HG03025 (cell line): ENCODE results near the gene TBC1D16.
"Not testable (repeated sequence)": the region's sequence is repeated elsewhere in the genome, so short reads cannot be mapped to it uniquely, and the experiment has no call there.

Source experiments
- ATAC-seq: cut with Tn5 transposase; IDR thresholded peaks from one replicate; pipeline ENCODE4 v1.9.1; 2021; ENCODE audit warnings: mild to moderate bottlenecking, moderate library complexity; ENCODE audit not compliant: unreplicated experiment, low FRiP score

TBC1D16 gene

DNA sequence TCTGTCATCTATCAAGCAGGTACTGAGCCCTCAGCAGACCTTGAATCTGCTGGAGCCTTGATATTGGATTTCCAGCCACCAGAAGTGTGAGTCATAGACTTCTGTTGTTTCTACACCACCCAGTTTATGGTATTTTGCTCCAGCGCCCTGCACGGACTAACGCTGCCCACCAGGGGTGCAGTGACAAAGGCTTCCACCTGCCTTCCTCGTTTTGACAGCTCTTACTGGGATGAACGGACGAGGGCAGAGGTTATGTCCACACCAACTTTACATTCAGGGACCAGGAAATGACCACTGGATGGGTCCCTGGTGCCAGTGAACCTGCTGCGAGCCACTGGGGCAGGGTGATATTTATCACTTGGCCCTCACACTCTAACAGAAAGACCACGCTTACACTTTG, 129.8 kb downstream of the TBC1D16 start:
- no peak for ATAC-seq

DNA sequence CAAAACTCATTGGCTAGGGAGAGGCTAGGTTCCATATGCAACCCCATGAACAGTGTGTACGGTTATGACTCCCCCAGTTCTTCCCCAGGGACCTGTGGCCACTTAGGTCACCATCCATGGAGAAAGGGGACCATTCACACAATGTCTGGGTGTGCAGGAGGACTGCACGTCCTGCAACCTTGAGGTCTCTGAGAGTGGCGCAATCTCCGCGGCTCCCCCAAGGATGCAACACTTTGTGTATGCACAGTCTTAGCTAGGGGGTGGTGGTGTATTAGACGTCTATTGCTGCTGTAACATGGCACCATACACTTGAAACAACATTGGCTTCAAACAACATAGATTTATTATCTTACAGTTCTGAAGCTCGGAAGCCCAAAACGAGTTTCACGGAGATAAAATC, 130.8 kb downstream of the TBC1D16 start:
- no peak for ATAC-seq

DNA sequence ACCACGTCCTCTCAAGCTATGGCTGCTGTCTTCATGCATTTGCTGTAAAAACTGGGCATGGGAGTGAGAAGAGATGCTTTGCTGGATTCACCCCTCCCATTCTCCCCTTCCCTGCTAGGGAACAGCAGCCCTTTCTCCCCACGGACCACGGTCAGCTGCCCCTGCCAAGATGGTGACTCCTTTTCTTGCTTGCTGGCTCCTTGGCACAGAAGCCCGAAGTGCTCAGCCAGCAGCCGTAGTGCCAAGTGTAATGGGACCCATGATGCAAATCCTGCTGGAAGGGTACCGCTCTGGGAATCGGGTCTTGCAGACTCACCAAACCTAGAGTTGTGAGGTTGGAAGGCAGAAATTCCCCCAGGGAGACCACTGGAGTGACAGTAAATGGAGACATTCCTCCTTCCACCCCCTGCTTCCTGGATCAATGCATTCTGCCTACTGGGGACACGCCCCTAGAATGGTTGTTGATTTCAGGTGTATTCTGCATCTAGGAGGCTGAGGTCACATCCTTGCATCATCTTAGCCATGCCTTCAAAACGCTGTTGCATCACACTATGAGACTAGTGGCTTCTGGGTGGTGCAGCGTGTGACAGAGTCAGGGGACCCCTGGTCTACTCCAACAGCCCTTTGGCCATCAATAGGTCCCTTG, 133.4 kb downstream of the TBC1D16 start:
- no peak for ATAC-seq

DNA sequence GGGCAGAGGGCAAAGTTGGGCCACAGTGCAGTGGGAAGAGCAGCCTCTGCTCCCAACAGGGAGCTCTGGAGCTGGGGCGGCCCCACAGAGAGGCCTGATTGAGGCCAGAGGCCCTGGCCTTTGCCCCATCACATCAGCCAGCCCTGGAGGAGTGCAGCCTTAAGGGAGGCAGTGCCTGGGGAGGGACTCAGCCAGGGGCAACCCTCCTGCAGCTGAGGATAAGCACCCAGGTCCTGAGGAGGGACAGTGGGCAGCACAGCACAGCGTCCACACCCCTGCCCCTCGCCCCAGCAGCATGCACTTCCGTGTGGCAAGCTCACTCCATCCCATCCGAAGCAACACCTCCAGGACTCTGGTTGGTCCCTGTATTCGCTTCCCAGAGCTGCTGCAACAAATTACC, 134.5 kb downstream of the TBC1D16 start:
- no peak for ATAC-seq

DNA sequence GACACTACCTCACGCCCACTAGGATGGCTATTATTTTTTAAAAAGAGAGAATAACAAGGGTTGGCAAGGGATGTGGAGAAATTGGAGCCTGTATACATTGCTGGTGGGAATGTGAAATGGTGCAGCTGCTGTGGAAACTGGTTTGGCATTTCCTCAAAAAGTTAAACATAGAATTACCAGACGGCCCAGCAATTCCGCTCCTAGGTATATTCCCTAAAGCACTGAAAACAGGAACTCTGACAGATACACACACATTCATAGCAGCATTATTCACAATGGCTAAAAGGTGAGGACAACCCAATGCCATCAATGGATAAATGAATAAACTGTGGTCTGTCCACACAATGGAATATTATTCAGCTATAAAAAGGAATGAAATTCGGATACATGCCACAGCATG, 136.1 kb downstream of the TBC1D16 start:
- no peak for ATAC-seq

DNA sequence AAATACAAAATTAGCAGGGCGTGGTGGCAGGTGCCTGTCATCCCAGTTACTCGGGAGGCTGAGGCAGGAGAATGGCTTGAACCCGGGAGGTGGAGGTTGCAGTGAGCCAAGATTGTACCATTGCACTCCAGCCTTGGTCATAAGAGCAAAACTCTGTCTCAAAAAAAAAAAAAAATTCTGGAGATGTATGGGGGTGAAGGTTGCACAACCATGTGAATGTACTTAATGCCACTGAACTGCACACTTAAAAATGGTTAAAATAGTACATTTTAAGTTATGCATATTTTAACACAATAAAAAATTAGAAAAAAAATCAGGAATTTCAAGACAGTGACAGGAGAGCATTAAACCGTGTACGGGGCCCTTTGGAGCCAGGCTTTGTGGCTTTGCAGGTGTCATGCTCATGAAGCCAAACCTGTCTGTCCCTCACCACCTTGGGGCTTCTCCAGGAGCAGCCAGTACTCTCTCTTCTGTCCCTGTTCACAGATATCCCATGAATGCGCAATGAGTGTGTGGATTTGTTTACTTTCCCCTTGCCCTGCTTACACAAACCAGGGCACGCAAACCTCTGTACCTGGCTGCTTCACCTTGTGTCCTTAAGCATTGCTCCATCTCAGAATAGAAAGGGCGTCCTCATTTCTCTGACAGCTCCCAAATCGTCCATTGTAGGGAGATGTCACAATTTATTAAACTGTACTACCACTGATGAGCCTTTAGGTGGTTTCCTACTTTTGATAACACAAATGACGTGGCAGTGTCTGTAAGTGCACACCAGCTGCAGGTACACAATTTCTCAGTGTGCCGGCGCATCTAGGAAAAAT, 138.2 kb downstream of the TBC1D16 start:
- ATAC-seq: no peak

DNA sequence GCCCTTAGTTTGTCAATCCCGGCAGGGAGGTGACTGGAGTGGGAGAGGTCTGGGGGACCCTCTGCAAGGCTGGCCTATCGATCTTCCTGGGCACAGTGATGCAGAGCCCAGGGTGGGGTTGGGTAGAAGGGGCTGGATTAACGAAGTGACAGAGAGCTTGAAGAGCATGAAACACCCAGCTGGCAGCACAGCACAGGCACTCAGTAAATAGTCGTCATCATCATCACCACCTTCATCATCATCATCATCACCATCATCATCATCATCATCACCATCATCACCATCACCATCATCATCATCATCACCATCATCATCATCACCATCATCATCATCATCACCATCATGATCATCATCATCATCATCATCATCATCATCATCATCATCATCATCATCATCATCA, 142.2 kb downstream of the TBC1D16 start:
- ATAC-seq: not testable (repeated sequence)

DNA sequence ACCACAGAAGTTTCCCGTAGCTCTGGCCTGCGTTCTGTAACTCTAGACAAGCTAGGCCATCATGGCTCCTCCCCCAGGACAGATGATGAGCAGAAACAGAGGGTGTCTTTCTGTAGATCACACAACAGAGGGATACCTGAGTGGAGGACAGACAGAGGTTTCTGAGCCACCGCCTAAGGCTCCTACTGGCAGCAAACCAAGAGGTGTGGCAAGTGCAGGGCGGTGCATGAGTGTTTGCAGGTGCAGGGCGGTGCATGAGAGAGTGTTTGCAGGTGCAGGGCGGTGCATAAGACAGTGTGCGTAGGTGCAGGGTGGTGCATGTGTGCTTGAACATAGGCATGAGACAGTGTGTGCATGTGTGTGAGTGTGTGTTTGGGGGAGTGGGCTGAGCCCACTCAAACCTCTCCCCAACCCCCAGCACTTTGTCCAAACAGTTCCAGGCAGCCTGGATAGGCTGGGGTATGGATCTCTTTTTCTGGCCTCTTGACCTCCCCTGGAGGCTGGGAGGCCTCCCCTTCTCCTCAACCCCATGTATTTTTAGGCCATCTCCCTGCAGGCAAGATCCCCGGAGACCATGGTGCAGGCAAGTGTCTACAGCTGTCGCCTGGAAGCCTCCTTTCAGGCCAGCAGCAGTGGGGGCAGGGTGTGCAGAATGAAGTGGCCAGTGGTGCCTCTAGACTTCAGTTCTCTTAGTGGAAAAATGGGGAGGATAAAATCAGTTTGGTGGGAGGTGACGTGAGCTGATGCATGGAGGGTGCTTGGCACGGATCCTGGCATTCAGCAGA, 143.0 kb downstream of the TBC1D16 start:
- ATAC-seq: no peak

DNA sequence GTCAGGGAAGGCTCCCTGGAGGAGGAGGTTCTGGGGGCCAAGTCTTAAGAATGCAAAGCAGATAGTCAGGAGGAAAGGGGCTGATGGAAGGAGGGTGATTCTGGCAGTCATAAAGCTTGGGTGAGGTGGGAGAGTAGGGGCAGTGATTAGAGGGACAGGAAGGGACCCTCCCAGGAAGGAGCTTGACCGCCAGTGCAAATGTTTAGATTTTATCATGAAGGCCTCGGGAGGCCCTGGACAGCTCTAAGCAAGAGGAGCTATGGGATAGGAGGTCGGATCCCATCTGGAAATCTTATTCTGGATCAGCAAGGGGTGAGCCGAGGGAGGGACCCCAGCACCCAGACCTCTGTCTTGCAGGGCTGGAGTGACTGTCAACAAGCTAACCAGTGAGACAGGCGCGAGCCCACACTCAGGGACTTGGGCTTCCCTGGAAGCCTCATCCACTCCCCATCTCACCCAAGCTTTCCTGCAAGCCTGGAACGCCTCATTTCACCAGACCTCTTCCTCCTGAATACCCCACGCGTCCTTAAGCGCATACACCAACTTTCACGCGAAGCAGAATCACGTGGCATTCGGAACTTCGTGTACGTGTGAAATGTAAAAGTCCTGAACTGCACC, 144.4 kb downstream of the TBC1D16 start:
- no peak for ATAC-seq

DNA sequence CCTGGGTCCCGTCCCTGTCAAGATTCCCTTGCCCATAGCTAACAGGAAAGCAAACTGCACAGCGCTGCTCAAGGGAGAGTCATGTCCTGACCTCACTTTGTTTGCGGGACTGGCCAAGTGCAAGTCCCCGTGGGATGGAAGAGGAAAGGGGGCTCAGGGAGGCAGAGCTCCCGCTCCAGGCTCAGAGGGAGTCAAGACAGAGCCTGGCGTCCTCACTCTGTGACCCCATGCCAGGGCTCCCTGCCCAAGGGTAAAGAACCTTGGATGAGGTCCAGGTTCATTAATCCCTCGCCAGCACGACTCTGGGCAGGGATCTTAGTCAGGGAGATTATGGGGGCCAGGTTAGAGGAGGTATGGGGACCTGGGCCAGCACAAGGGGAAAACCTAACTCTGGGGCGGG, 145.0 kb downstream of the TBC1D16 start:
- ATAC-seq: no peak

DNA sequence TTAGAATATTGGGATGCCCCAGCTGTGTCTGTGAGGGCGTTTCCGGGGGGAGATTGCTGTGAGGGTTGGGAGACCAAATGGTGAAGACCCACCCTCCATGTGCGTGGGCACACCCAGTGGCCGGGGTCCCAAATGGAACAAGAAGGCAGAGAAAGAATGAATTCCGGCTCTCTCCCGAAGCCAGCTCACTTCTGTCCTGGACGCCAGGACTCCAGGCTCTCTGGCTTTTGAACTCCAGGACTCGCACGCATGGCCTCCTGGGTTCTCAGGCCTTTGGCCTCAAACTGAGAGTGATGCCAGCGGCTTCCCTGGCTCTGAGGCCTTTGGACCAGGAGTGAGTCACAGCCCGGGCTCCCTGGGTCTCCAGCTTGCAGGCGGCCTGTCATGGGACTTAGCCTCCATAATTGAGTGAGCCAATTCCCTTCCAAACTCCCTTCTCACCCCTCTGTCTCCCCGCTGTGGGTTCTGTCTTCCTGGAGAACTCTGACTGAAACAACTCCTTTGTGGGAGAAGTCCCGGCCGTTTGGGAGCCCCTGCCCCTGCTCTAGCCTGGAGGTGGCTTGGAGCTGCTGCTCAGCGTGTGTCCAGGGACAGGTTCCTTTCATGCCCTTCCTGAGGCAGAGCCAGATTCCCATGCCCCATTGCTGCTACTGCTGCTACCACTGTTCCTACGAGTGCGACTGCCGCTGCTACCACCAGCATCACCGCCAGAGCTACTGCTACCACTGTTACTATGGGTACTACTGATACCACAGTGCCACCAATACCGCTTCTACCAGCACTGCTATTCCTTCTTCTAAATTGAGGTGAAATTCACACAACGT, 146.6 kb downstream of the TBC1D16 start:
- ATAC-seq: no peak

DNA sequence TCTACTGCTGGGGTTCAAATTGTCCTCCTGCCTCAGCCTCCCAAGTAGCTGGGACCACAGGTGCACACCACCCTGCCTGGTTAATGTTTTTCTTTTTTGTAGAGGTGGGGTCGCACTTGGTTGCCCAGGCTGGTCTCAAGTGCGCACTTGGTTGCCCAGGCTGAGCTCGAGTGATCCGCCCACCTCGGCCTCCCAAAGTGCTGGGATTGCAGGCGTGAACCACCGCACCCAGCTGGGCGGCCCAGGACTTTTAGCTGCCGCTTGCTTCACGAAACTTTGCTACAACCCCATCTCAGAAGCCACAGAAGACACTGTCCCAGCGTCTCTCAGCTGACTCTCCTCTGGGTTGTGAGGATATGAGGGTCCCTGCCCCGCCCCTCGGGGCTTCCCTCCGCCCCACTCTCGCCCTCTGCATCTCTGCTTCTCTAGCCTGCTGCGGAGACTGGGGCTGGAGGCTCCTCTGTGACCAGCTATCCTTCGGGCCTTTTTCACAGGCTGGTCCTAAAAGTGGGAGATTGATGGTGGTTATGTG, 147.6 kb downstream of the TBC1D16 start:
- no peak for ATAC-seq

DNA sequence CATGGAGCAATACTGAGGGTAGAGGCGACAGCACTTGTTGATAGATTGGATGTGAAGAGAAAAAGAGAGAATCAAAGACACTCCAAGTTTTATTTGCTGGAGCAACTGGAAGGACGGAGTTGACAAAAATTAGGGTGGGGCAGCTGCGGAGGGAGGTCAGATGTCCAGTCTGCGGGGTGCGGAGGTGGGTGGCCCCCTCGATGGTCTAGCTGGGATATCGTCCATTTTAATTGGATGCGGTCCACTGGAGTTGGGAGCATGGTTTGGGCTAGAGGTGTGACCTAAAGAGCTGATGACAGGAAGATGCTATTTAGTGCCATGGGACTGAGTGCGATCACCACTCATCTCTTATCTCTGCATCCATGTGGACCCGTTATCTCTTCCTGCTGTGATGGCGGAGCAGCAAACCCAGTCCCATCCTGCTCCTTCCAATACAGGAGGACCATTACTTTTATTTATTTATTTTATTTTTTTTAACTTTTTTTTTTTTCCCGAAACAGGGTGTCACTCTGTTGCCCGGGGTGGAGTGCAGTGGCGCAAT, 148.2 kb downstream of the TBC1D16 start:
- no peak for ATAC-seq

DNA sequence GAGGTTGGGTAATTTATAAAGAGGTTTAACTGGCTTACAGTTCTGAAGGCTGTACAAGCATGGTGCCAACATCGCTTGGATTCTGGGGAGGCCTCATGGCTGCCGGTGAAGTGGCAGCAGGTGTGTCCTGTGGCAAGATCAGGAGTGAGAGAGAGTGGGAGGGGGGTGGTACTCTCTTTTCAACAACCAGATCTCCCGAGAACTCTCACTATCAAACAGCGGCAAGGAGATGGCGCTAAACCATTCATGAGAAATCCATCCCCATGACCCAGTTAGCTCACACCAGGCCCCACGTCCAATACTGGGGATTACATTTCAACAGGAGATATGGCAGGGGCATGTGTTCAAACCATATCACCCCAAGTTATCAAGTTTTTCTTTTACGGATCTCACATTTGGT, 152.5 kb downstream of the TBC1D16 start:
- no peak for ATAC-seq
